Loucy (cell line): ENCODE data around the gene RFX3.

Experiments
- H2AFZ ChIP-seq: fragments of 200-600 bp; sonication (generic); 2 replicates; pipeline ENCODE4 v1.6.0; 2016; ENCODE audit warnings: antibody characterized with exemption, mild to moderate bottlenecking, low read length, moderate library complexity
- H3F3A ChIP-seq: fragments of 200-600 bp; 2 replicates; pipeline ENCODE4 v1.6.0; 2016; ENCODE audit warnings: antibody characterized with exemption, low read depth, mild to moderate bottlenecking
- H3K27me3 ChIP-seq: fragments of 200-600 bp; sonication (generic); 2 replicates; pipeline ENCODE4 v1.6.1; 2014; ENCODE audit warnings: low read length, mild to moderate bottlenecking; ENCODE audit not compliant: insufficient read depth, poor library complexity, severe bottlenecking
- H3K36me3 ChIP-seq: fragments of 200-600 bp; sonication (generic); 2 replicates; pipeline ENCODE4 v1.6.1; 2016; ENCODE audit warnings: low read length; ENCODE audit not compliant: insufficient read depth
- H3K4me1 ChIP-seq: fragments of 200-600 bp; sonication (generic); 2 replicates; pipeline ENCODE4 v1.5.1; 2014; ENCODE audit warnings: low read length, mild to moderate bottlenecking; ENCODE audit not compliant: insufficient read depth, poor library complexity, severe bottlenecking
- H3K4me2 ChIP-seq: fragments of 200-600 bp; sonication (generic); 2 replicates; pipeline ENCODE4 v1.6.0; 2014; ENCODE audit warnings: antibody characterized with exemption, low read length, low read depth, mild to moderate bottlenecking; ENCODE audit not compliant: poor library complexity, severe bottlenecking
- H3K4me3 ChIP-seq: fragments of 200-600 bp; sonication (generic); 2 replicates; pipeline ENCODE4 v1.5.1; 2014; ENCODE audit warnings: low read length, mild to moderate bottlenecking, mixed read lengths; ENCODE audit not compliant: poor library complexity, severe bottlenecking
- H3K79me2 ChIP-seq: fragments of 200-600 bp; sonication (generic); 2 replicates; pipeline ENCODE4 v1.6.1; 2014; ENCODE audit warnings: low read length; ENCODE audit not compliant: insufficient read depth
- H3K9ac ChIP-seq: fragments of 200-600 bp; sonication (generic); 2 replicates; pipeline ENCODE4 v1.6.0; 2014; ENCODE audit warnings: mild to moderate bottlenecking, low read depth, low read length, moderate library complexity; ENCODE audit not compliant: poor library complexity, severe bottlenecking
- H3K9me2 ChIP-seq: fragments of 200-600 bp; sonication (generic); replicated peaks from 2 replicates; pipeline ENCODE4 v1.6.1; 2016; ENCODE audit warnings: low read depth, low read length, mixed read lengths
- H3K9me3 ChIP-seq: fragments of 200-600 bp; sonication (generic); 2 replicates; pipeline ENCODE4 v1.6.1; 2014; ENCODE audit warnings: mild to moderate bottlenecking, antibody characterized with exemption, low read length, low read depth; ENCODE audit not compliant: insufficient read depth
- H4K20me1 ChIP-seq: fragments of 200-600 bp; sonication (generic); 2 replicates; pipeline ENCODE4 v1.6.0; 2014; ENCODE audit warnings: antibody characterized with exemption, low read length, mild to moderate bottlenecking; ENCODE audit not compliant: insufficient read depth, poor library complexity, severe bottlenecking
- CTCF ChIP-seq: fragments of 200-600 bp; sonication (generic); conservative IDR thresholded peaks from 2 replicates; pipeline ENCODE4 v1.5.1; 2014; ENCODE audit warnings: mild to moderate bottlenecking, antibody characterized with exemption, low read length
- EZH2phosphoT487 ChIP-seq: fragments of 200-600 bp; IDR thresholded peaks from 2 replicates; pipeline ENCODE4 v1.6.1; 2018; ENCODE audit warnings: antibody characterized with exemption, mild to moderate bottlenecking, moderate library complexity, borderline replicate concordance

RFX3 gene

GRCh38 chr9:3271581-3271980, 254.2 kb downstream of the RFX3 start:
- TF ChIP-seq CTCF, result no peak
- no peak for TF ChIP-seq EZH2phosphoT487
- Histone ChIP-seq H3F3A (no peaks in the 10 kb centered on the region), H3K9ac (no peak overlapping the region)

GRCh38 chr9:3271157-3271556, 254.6 kb downstream of the RFX3 start:
- Histone ChIP-seq H4K20me1 (no peaks in the 10 kb centered on the region), H3K9me2 (no peaks in the 10 kb centered on the region), H3K9ac (no peak overlapping the region), H2AFZ (no peak overlapping the region), H3F3A (no peaks in the 10 kb centered on the region), H3K36me3 (peaks cover 11% of the 10 kb centered on the region), H3K4me3 (no peak overlapping the region), H3K4me2 (no peak overlapping the region), H3K79me2 (no peaks in the 10 kb centered on the region), H3K27me3 (no peaks in the 10 kb centered on the region), H3K4me1 (peaks cover 5% of the 10 kb centered on the region), H3K9me3 (no peaks in the 10 kb centered on the region)
- TF ChIP-seq CTCF (no peak), EZH2phosphoT487 (no peak)

More at GRCh38 chr9:3271581-3271980, 254.2 kb downstream of the RFX3 start:
- no peaks in the 10 kb centered on the region for H4K20me1 ChIP-seq
- H2AFZ ChIP-seq, result no peak overlapping the region
- peaks cover 9% of the 10 kb centered on the region for H3K4me1 ChIP-seq
- H3K27me3 ChIP-seq, result no peaks in the 10 kb centered on the region
- H3K4me3 ChIP-seq, result no peak overlapping the region
- H3K79me2 ChIP-seq, result no peaks in the 10 kb centered on the region
- H3K36me3 ChIP-seq, result peaks cover 11% of the 10 kb centered on the region
- no peaks in the 10 kb centered on the region for H3K9me2 ChIP-seq
- no peaks in the 10 kb centered on the region for H3K9me3 ChIP-seq
- no peak overlapping the region for H3K4me2 ChIP-seq

- H3K9me3 ChIP-seq, result no peaks in the 10 kb centered on the region
- H3K4me2 ChIP-seq, result no peak overlapping the region
- no peak for TF ChIP-seq CTCF
- no peak for TF ChIP-seq EZH2phosphoT487
- H3K36me3 ChIP-seq, result peaks cover 5% of the 10 kb centered on the region; the same call in 1 of the 2 replicates
- no peak overlapping the region for H3K4me3 ChIP-seq
- no peak overlapping the region for H2AFZ ChIP-seq
- H3K9ac ChIP-seq, result no peak overlapping the region
- H3K79me2 ChIP-seq, result no peaks in the 10 kb centered on the region
- no peaks in the 10 kb centered on the region for H3F3A ChIP-seq
- H4K20me1 ChIP-seq, result no peaks in the 10 kb centered on the region
- H3K4me1 ChIP-seq, result no peaks in the 10 kb centered on the region
- H3K27me3 ChIP-seq, result no peaks in the 10 kb centered on the region
- H3K9me2 ChIP-seq, result no peaks in the 10 kb centered on the region
Measured at GRCh38 chr9:3268223-3268622, 257.6 kb downstream of the RFX3 start.
